NCI-H82 (cell line): ENCODE data around the gene ANTKMT.
A peak's percentile ranks its signal among the peaks of the same experiment; 100 is the strongest.
"Not testable (repeated sequence)": the region's sequence is repeated elsewhere in the genome, so short reads cannot be mapped to it uniquely, and the experiment has no call there.

ENCODE experiments used
- DNase-seq: peaks from one replicate; lab custom pipeline; 2025; lab: John Stamatoyannopoulos, UW

Gene ANTKMT

GRCh38 chr16:743794-744500 is 23.0 kb downstream of the ANTKMT start:
- peak; percentile 35 for DNase-seq

GRCh38 chr16:745739-746138 is 24.8 kb downstream of the ANTKMT start:
- peak; percentile 67 for DNase-seq

- no peak for DNase-seq
Measured at GRCh38 chr16:746637-747036, 25.7 kb downstream of the ANTKMT start.

- no peak for DNase-seq
Measured at GRCh38 chr16:747978-748746, 27.2 kb downstream of the ANTKMT start.

GRCh38 chr16:749010-749409 is 28.1 kb downstream of the ANTKMT start:
- no peak for DNase-seq

- DNase-seq = no peak
Measured at GRCh38 chr16:750485-750884, 29.5 kb downstream of the ANTKMT start.

- DNase-seq = peak; percentile 77
Measured at GRCh38 chr16:751152-752006, 30.4 kb downstream of the ANTKMT start.

GRCh38 chr16:752007-752312 is 31.0 kb downstream of the ANTKMT start:
- DNase-seq = no peak

- not testable (repeated sequence) for DNase-seq
Measured at GRCh38 chr16:754121-754607, 33.2 kb downstream of the ANTKMT start.

GRCh38 chr16:754656-755055 is 33.7 kb downstream of the ANTKMT start:
- DNase-seq = no peak

- DNase-seq = no peak
Measured at GRCh38 chr16:756428-756827, 35.5 kb downstream of the ANTKMT start.

GRCh38 chr16:759110-759910 is 38.4 kb downstream of the ANTKMT start:
- DNase-seq = no peak

- DNase-seq = no peak
Measured at GRCh38 chr16:760065-760464, 39.1 kb downstream of the ANTKMT start.

- no peak for DNase-seq
Measured at GRCh38 chr16:760545-761343, 39.8 kb downstream of the ANTKMT start, which contains the start of gene MSLN. Gene MSLN, plus strand, starts transcription at chr16:760734. Its CDS starts 1,947 bp downstream, at chr16:762681.

GRCh38 chr16:761625-762513 is 40.9 kb downstream of the ANTKMT start:
- DNase-seq = no peak

GRCh38 chr16:762595-763268 is 41.8 kb downstream of the ANTKMT start:
- DNase-seq = no peak

- DNase-seq = no peak
Measured at GRCh38 chr16:763369-764183, 42.6 kb downstream of the ANTKMT start.

- DNase-seq = no peak
Measured at GRCh38 chr16:764184-764750, 43.3 kb downstream of the ANTKMT start.
